ENCODE data around the gene NRXN2. TPM values are rescaled to one million over a fixed set of nuclear protein-coding genes. Genes with fewer than 3 reads are reported as not detected.

NRXN2 gene
- total RNA-seq, result 8.5 TPM

DNA sequence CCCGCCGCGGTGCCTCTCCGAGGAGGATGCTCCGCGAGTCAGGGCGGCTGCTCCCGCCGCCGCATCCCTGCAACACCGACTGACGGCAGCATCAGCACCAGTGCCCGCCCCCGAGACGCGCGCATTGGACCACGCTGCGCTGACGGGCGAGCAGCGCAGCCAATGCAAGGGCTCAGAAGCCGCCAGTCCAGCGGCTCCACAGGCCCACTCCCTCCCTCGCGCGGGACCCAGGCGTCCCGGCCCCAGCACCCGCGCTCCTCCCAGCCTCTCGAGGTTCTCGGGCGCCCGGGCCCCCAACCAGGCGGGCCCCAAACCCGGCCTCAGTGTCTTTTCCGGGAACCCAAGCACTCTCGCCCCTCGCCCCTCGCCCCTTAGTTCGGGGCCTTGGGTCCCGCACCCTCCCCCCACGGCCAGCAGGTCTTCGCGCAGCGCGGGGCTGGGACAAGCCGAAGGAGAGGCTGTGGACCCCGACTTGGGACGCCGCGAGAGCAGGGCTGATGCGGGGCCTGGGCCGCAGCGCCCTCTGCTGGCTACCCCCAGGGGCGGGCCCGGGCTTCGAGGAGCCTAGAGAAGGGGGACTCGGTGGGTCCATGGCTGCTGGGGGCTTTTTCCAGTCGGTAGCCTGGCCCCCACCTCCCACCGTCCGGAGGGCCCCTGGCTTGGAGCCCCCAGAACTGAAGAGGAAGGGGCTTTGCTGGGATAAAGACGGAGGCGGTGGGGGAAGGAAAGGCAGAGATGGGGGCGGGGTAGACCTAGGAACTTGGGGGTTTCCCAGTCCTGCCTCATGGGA, at the start of gene NRXN2:
TSS of gene NRXN2 (minus strand) at position 81 of the 790 bp plus-strand sequence. CDS start 9,498 bp downstream, outside the sequence.
- no peak for DNase-seq

DNA sequence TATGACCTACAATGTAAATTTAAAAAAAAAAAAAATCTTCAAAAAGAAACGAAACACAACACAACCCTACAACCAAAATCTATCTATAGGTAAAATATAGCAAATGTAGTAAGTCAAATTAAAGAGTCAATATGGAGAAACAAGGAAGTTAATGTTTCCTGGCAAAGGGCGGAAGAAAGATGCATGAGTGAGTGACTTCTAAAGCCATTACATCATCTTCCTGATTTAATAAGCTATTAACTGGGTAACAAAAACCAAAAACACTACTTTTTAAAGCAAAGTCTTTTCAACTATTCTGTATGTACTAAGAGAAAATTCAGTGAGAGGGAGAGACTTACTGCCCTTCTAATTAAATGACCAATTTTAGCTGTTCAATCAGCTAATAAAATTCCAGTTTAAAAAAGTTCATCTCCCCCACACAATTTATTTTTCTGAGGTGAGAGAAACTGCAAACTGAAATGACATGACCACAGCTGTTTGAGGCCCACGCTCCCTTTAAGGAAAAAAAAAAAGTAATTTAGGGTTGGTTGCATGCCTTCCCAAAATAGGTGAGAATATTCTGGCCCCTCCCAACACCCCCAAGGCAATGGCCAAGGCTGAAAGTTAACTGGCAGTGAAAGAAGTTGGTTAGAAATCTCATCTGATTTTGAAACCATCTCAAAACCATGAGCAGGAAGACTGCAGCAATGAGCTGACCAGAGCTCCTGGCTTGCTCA, 49.5 kb upstream of the NRXN2 start:
- no peak for DNase-seq

DNA sequence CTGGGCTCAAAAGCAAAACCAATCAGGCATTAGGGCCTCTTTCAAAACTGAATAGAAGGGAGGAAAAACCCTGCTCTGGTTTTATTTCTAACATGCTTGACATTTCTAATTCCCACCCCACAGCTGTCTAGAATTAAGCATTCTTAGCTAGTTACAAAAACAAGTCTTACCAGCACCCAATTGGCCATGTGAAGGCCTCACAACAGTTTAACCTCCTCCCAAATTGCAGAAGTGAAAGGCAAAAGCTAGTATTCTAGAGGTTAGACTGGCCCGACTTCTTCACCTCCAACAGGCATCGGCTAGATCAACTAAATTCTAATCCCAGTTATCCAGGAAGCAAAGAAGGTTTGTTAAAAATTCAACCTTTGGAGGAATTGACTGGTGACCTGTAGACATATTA, 48.9 kb upstream of the NRXN2 start:
- DNase-seq, result no peak

DNA sequence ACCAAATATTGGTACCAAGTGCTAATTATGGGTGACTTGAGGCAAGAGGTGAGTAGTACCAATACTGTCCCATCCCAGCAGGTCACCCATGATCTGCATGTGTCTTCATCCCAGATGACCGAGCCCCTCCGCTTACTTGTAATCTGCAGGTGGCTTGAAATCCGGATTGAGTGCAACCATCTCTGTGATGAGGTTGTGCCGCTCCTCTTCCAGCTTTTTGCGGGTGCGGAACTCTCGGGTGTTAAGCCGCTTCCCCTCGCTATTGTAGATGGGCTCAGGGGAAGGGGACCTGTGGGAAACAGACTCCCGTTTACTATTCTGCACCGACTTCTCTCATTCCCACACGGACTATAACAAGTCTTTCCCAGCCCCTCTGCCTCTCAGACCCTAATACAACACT, 47.1 kb upstream of the NRXN2 start:
- no peak for DNase-seq

- no peak for DNase-seq
These were observed 46.3 kb upstream of the NRXN2 start for GRCh38 chr11:64769283-64769682.

GRCh38 chr11:64768300-64768694, 45.3 kb upstream of the NRXN2 start:
- no peak for DNase-seq

DNA sequence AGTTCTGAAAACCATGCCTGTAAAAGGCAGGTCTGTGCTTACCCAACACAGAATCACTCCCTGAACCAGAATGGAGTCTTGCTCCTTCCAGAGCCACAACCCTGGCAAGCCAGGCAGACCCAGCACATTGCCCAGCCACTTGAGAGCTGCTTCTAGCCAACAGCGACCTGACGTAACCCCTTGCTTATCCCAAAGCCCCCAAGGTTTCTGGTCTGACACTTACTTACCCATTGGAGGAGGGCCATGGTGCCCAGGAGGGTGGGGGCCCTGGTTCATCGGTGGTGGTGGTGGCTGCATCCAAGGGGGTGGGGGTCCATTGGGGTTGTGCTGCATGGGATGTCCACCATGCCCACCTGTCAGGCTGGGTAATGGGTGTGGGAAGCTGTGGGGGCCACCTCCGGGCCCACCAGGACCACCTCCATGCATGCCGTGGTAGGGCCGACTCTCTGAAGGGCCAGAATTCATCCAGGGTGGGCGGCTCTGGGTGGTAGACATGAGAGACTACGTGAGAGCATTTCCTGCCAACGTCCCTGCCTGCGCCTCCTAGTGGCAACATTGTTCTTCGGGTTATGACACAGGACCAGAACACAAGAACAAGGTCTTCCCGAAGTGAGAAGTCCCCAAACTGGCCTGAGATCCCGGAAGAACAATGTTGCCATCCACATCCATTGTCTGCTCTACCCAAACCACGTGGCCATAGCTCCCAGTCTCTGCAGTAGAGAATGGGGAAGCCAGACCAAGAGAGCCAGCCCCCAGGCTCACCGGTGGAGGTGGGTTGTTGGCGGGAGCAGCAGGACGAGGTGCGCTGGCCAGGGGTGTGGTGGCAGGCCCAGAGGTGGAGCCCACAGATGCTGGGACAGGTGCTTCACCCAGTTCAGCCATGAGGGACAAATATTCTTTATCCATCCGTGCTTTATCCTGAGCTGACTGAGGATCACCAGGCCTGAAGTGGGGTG, 44.6 kb upstream of the NRXN2 start:
- DNase-seq, result peak; percentile 16

DNA sequence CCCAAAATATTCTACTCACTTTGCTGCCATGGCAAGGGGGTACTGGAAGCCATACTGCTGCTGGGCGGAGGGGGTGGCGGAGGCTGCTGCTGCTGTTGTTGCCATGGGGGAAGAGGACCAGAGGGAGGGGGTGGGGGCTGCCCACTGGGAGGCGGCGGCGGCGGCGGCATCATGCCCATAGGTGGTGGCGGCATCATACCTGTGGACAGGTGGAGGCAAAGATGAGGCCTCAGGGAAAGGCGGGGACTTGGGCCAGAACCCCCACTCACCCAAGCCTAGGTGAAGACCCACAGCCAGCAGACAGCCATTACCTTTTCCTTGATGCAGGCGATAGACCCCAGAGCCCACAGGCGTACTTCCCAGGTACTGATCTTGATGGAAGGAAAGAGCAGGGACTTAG, 43.9 kb upstream of the NRXN2 start:
- DNase-seq, result no peak

- no peak for DNase-seq
These were observed 43.1 kb upstream of the NRXN2 start for GRCh38 chr11:64765851-64766665.

DNA sequence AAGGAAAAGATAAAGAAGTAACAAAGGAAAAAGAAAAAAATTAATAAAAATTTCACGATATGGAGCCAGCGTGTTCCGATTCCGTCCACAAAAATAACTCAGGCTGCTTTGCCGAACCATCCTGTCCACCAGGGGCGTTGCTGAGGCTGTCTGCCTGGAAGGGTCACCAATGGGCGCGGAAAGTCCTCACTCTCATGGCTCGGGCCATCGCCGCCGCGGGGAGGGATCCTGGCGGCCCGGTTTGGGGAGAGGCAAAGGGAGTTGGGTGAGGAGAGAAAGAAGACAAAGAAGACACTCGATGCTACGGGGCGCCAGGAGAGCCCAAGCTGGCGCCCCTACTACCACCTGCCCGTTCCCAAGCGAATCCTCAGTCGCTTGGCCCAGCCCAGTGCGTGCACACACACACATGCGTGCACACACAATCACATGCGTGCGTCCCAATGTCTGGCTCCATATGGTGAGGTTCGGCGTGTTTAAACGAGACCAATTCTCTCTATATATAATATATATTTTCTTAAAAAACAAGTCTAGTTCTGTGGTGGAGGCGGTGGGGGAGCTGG, 42.4 kb upstream of the NRXN2 start:
- no peak for DNase-seq

DNA sequence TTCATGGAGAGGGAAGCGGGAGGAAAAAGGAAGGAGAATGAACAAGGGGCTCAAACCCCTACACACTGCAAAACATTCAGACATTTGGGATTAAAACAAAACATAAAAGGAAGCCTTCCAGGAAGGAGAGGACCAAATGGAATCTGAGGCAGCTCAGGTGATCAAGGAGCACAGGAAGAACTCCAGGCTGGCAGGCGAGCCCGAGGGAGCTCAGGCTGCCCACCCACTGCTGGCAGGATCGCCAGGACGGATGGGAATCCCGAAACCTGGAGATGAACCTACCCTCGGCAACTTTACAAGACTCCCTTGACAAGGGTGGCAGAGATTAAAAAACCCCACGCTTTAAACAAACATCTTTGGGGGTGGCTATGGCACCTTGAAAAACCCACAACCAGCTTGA, 41.8 kb upstream of the NRXN2 start:
- DNase-seq, result no peak

DNA sequence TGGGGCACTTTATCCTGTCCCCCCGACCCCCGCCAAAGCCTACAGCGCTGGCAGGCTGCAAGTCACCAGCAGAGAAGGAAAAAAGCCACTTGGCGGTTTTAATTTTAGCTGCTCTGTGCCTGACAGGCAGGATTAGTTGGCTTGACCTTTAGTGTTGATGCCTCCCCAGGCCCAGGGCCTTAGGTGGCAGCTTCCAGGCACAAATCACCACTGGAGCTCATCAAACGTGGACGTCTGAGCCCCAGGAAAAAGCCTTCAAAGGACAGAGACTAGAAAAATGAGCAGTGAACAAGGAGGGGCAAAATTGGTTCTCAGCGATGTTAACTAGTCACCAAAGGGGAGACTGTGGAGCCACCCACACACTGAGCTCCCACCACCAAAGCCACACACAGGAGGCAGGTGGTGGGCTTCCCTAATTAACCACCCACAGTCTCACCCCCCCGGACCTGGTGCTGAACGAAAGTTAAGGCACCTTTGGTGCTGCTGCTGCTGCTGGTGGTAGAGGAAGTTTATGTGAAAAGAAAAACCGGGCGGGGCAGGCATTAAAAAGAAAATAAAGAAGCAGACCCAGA, 41.1 kb upstream of the NRXN2 start:
- no peak for DNase-seq

DNA sequence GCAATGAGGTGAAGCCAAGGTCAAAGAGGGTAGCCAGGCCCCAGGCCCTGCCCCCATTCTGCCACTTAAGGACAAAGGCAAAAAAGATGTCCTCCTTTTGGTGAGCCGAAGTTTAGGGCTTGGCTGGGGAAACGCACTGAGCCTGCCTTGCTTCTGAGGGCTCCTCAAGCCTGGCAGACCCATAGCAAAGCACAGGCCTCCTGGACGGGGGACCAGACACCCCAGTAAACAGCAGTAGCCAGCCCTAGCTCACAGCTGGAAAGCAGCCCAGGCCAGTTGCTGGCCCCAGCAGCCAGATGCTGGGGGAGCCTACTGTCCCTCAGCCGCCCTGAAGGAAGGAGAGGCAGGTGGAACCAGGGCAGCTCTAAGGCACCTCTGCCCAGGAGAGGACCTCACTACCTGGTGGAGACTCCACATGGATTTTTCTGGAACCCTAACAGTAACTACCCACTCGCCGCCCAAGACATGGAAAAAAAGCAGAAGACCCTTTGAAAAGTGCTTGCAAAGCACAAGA, 40.6 kb upstream of the NRXN2 start:
- no peak for DNase-seq

GRCh38 chr11:64762674-64763525, 39.9 kb upstream of the NRXN2 start:
- DNase-seq, result no peak

- DNase-seq, result no peak
These were observed 39.3 kb upstream of the NRXN2 start for GRCh38 chr11:64762277-64762673.

- no peak for DNase-seq
These were observed 37.9 kb upstream of the NRXN2 start for GRCh38 chr11:64760759-64761420.

DNA sequence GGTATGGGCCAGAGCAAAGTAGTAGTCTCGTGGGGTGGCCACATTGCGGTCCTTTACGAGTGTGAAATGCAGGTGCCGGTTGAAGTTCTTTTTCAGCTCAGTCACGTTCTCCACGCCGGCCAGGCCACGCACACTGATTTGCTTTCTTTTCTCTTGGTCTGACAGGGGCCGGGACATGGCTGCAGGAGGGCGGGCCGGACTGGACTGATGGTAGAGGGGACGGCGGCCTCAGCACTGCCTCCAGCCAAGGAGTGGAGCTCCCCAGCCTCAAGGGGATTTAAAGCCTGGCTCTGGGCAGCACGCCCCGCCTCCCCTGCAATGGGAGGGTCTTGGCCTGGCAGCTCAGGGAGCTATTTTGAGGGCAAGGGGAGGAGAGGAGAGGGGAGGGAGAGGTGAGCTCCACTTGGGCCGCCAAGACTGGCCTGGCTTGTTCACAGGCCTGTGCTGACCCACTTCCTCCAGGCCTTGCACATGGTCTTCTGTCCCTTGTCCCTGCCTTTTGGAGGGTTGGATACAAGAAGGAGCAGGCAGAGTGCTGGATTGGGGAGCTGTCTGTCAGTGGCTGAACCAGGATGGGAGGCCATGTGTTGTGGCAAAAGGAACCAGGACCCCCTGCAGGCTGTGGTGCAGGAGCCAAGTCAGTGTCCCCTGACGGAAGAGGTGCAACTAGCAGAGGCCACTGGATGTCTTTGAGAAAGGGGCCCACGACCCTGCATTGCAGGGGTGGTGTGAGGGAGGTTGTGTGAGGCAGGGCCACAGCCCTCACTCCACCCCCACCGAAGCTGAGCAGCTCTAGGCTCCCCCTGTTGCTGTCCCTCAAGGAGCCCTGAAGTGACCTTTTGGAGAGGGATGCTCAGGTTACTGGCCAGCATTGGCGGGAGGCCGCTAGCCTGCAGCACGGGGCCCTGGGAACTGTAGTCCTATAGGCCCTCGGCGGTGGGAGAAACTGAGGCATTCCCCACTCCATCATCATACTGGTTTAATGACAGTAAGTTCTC, 37.0 kb upstream of the NRXN2 start, which contains the start of gene PYGM:
TSS of gene PYGM (minus strand) at position 253 of the 998 bp plus-strand sequence. CDS start at position 177, 76 bp downstream.
- DNase-seq, result peak; percentile 59

Data from skin of body (tissue), 2 donors.